ENCODE data around the gene SUSD6.

SUSD6 gene

GRCh38 chr14:69615496-69616407, 4.4 kb downstream of the SUSD6 start:
- Histone ChIP-seq H3K4me3 (replicated peaks; ENCODE audit: insufficient read depth, low read length) (no peak overlapping the region), H3K27ac (replicated peaks) (peak overlapping the region; percentile 70), H3K27me3 (ENCODE audit: insufficient read depth, poor library complexity, severe bottlenecking) (no peaks in the 10 kb centered on the region)
- TF ChIP-seq, protein P1, sequence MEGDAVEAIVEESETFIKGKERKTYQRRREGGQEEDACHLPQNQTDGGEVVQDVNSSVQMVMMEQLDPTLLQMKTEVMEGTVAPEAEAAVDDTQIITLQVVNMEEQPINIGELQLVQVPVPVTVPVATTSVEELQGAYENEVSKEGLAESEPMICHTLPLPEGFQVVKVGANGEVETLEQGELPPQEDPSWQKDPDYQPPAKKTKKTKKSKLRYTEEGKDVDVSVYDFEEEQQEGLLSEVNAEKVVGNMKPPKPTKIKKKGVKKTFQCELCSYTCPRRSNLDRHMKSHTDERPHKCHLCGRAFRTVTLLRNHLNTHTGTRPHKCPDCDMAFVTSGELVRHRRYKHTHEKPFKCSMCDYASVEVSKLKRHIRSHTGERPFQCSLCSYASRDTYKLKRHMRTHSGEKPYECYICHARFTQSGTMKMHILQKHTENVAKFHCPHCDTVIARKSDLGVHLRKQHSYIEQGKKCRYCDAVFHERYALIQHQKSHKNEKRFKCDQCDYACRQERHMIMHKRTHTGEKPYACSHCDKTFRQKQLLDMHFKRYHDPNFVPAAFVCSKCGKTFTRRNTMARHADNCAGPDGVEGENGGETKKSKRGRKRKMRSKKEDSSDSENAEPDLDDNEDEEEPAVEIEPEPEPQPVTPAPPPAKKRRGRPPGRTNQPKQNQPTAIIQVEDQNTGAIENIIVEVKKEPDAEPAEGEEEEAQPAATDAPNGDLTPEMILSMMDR (IDR thresholded peaks at IDR 0.05; ENCODE audit: insufficient read depth, low read length) = no peak
- no peak for TF ChIP-seq POLR2AphosphoS5 (IDR thresholded peaks at IDR 0.05; ENCODE audit: low read depth)
- peak; percentile 7; the same call in 1 of the 2 replicates for TF ChIP-seq SPI1 (IDR thresholded peaks at IDR 0.05; ENCODE audit: borderline replicate concordance, low read depth)
- no peak for TF ChIP-seq GABPA (IDR thresholded peaks at IDR 0.05; ENCODE audit: low read depth)
- no peak for TF ChIP-seq REST (IDR thresholded peaks at IDR 0.05; ENCODE audit: insufficient replicate concordance, low read depth)
- DNase-seq (ENCODE audit: low read depth in 1 of 2, low spot score in 1 of 2) = peak in 1 of 2 experiments; percentile 53

- no peak for DNase-seq (ENCODE audit: low read depth in 1 of 2, low spot score in 1 of 2)
- Histone ChIP-seq H3K27ac (replicated peaks) (peak overlapping the region; percentile 70), H3K4me3 (replicated peaks; ENCODE audit: insufficient read depth, low read length) (no peak overlapping the region), H3K27me3 (ENCODE audit: insufficient read depth, poor library complexity, severe bottlenecking) (no peaks in the 10 kb centered on the region)
- TF ChIP-seq, protein P1 (IDR thresholded peaks at IDR 0.05; ENCODE audit: insufficient read depth, low read length) = no peak
- TF ChIP-seq GABPA (IDR thresholded peaks at IDR 0.05; ENCODE audit: low read depth) = no peak
- no peak for TF ChIP-seq POLR2AphosphoS5 (IDR thresholded peaks at IDR 0.05; ENCODE audit: low read depth)
- TF ChIP-seq REST (IDR thresholded peaks at IDR 0.05; ENCODE audit: insufficient replicate concordance, low read depth) = no peak
- no peak for TF ChIP-seq SPI1 (IDR thresholded peaks at IDR 0.05; ENCODE audit: borderline replicate concordance, low read depth)
Observed at GRCh38 chr14:69616408-69616773, 5.0 kb downstream of the SUSD6 start.

GRCh38 chr14:69617796-69618195, 6.4 kb downstream of the SUSD6 start:
- no peak overlapping the region for H3K27ac ChIP-seq (replicated peaks)
- no peak for DNase-seq (ENCODE audit: low read depth in 1 of 2, low spot score in 1 of 2)
- TF ChIP-seq, protein P1 (IDR thresholded peaks at IDR 0.05; ENCODE audit: insufficient read depth, low read length) = no peak
- TF ChIP-seq REST (IDR thresholded peaks at IDR 0.05; ENCODE audit: insufficient replicate concordance, low read depth) = no peak
- no peak for TF ChIP-seq SPI1 (IDR thresholded peaks at IDR 0.05; ENCODE audit: borderline replicate concordance, low read depth)
- no peak for TF ChIP-seq POLR2AphosphoS5 (IDR thresholded peaks at IDR 0.05; ENCODE audit: low read depth)
- no peak for TF ChIP-seq GABPA (IDR thresholded peaks at IDR 0.05; ENCODE audit: low read depth)

More at GRCh38 chr14:69617796-69618195, 6.4 kb downstream of the SUSD6 start:
- Histone ChIP-seq H3K27me3 (ENCODE audit: insufficient read depth, poor library complexity, severe bottlenecking) (no peaks in the 10 kb centered on the region), H3K4me3 (replicated peaks; ENCODE audit: insufficient read depth, low read length) (no peak overlapping the region)
